Psoas muscle (tissue), 8 donors: ENCODE data around the gene DTWD1. TPM values are rescaled to one million over a fixed set of nuclear protein-coding genes. Genes with fewer than 3 reads are reported as not detected.

Experiments used
- ATAC-seq, 4 donors: fragments of 200-7000 bp; cut with Tn5 transposase; one replicate each; pipeline ENCODE4 v1.9.1; 2020; ENCODE audit warnings: moderate library complexity in 3 of 4, mild to moderate bottlenecking in 2 of 4
- DNase-seq, 2 donors: peaks; one replicate each; pipeline ENCODE4 v3.0.0-alpha.2; 2020
- H3K27ac ChIP-seq: fragments of 200-600 bp; one replicate; pipeline ENCODE4 v1.8.0; 2022
- H3K27me3 ChIP-seq, 3 donors: fragments of 200-600 bp in 1 of 3; one replicate each; pipeline versions ENCODE4 v1.6.1 to v1.8.0; 2013 to 2022; ENCODE audit warnings: low read length in 2 of 3, mild to moderate bottlenecking in 2 of 3, moderate library complexity in 1 of 3; ENCODE audit not compliant: insufficient read depth in 3 of 3
- H3K36me3 ChIP-seq, 2 donors: fragments of 200-600 bp in 1 of 2; one replicate each; pipeline versions ENCODE4 v1.6.1 to v1.8.0; 2013 to 2022; ENCODE audit warnings: low read depth in 1 of 2, mild to moderate bottlenecking in 1 of 2, moderate library complexity in 1 of 2; ENCODE audit not compliant: insufficient read depth in 1 of 2
- H3K4me1 ChIP-seq: fragments of 200-600 bp; one replicate; pipeline ENCODE4 v1.8.0; 2022
- H3K4me3 ChIP-seq: fragments of 200-600 bp; one replicate; pipeline ENCODE4 v1.8.0; 2022; ENCODE audit warnings: mild to moderate bottlenecking
- H3K9me3 ChIP-seq: fragments of 200-600 bp; one replicate; pipeline ENCODE4 v1.8.0; 2022
- CTCF ChIP-seq: fragments of 200-600 bp; IDR thresholded peaks from one replicate; pipeline ENCODE4 v1.8.0; 2022; ENCODE audit warnings: antibody characterized with exemption
- WGBS, 3 donors: extraction: QIAGEN DNeasy Blood & Tissue Kit; methylation state at CpG; one replicate each; pipeline versions ENCODE4 v1.1.6 to v1.1.7; 2013; 5-methylcytosine and 5-hydroxymethylcytosine counted together
- intact Hi-C, 2 donors: fragments of 100-400 bp; cut with DNase I; formaldehyde crosslinking; loops; one replicate each; pipeline versions ENCODE4 v1.11.0 to v1.14.2; 2022
- polyA plus RNA-seq, 3 donors: library from polyadenylated mRNA; stranded (reverse); fragments of 200-250 nt; gene quantifications; one replicate each; pipeline ENCODE4 v1.2.3, GENCODE V29; 2013
- total RNA-seq, 4 donors: library from RNA; stranded (reverse); fragmentation: NEBNext Ultra II Directional in 2 of 4; extraction: Animal tissue kit (Norgen Biotek cat#: 25700) in 2 of 4; gene quantifications; one replicate each; pipeline versions ENCODE4 v1.2.1 to v1.2.4, GENCODE V29; 2021 to 2023
- donor health status: healthy with polysubstance abuse.
- donor health status: DM: no; HTN: no; CAD: no; lungs with moderate emphysema.
- donor health status: Bipolar disorder and iron deficiency.
- donor health status: healthy.
- donor health status: DM: yes; HTN: yes; CAD: no.
- donor health status: DM: no; HTN: no; CAD: no.
- donor health status: DM: no; HTN: no; CAD: no.
- donor health status: DM: yes; HTN: yes; CAD: no.

Gene DTWD1
- total and polyA plus RNA-seq, 7 donors: 11.9 to 25.5 (median 13.4) TPM

DNA sequence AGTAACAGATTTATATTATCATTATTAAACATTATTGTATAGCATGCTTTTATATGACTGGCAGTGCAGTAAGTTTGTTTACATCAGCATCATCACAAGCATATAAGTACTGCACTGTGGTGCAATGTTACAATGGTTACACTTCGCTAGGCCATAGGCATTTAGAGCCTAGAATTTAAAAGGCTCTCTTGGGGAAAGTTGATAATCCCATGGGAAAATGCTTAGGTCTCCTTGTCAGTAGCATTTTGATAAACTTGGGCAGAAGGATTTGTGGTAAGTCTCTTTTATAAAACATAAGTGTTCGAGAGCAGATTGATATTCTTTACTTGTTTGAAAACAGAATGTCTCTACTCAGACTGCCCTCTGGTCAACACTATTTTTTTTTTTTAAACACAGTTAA lies 7.5 kb downstream of the DTWD1 start:
- no peaks in the 10 kb centered on the region for H3K9me3 ChIP-seq
- no peak for TF ChIP-seq CTCF
- intact Hi-C loops: loop anchor here in 1 of 2 donors (10.0 kb wide), 1 partner anchor 474 kb away; the partner anchor contains the start of gene COPS2
- no peak for ATAC-seq
- H3K27ac ChIP-seq: no peak overlapping the region
- no peak overlapping the region for H3K4me3 ChIP-seq
- H3K27me3 ChIP-seq: no peaks in the 10 kb centered on the region
- peaks cover 2 to 68% of the 10 kb centered on the region in 2 donors for H3K36me3 ChIP-seq
- no peak for DNase-seq
- no peaks in the 10 kb centered on the region for H3K4me1 ChIP-seq
- WGBS, 3 donors: 84 to 86% (median 85%) methylated on average over 2 of the region's 2 CpGs

DNA sequence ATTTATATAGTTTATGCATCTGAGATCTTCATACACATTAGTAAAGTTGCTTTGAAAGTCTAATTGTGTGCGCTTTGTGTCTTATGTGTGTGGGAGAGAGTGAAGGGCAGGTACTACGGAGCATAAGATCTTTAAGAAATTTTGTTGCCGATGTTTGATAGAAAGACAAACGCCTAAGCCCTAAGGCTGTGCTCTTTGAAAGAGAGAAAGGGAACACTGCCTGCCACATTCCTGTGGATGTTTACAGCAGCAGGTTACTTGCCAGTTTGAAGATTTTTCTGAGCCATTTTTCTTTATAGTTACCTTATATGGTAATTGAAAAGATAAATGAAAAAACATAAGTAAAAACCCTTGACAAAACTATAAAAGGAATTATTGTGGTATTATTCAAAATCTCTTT lies 17.0 kb downstream of the DTWD1 start:
- 86 to 89% (median 87%) methylated on average over 4 of the region's 4 CpGs for WGBS, 3 donors
- H3K4me1 ChIP-seq: no peaks in the 10 kb centered on the region
- H3K9me3 ChIP-seq: no peaks in the 10 kb centered on the region
- ATAC-seq (no peak), DNase-seq (no peak)
- no peak for TF ChIP-seq CTCF
- H3K27ac ChIP-seq: no peak overlapping the region
- H3K4me3 ChIP-seq: no peak overlapping the region
- no peaks in the 10 kb centered on the region for H3K27me3 ChIP-seq
- H3K36me3 ChIP-seq: peaks cover 0 to 51% of the 10 kb centered on the region in 2 donors
- intact Hi-C loops: no loop called here

- no peak overlapping the region for H3K4me3 ChIP-seq
- no peaks in the 10 kb centered on the region for H3K27me3 ChIP-seq
- TF ChIP-seq CTCF: no peak
- H3K36me3 ChIP-seq: peaks cover 0 to 26% of the 10 kb centered on the region in 2 donors
- intact Hi-C loops: no loop called here
- DNase-seq (no peak), ATAC-seq (no peak)
- 95 to 100% (median 96%) methylated on average over 1 of the region's 1 CpG for WGBS, 3 donors
- H3K27ac ChIP-seq: no peak overlapping the region
- H3K4me1 ChIP-seq: peaks cover 7% of the 10 kb centered on the region
- no peaks in the 10 kb centered on the region for H3K9me3 ChIP-seq
These were observed 23.5 kb downstream of the DTWD1 start for GRCh38 chr15:49644364-49644794.

DNA sequence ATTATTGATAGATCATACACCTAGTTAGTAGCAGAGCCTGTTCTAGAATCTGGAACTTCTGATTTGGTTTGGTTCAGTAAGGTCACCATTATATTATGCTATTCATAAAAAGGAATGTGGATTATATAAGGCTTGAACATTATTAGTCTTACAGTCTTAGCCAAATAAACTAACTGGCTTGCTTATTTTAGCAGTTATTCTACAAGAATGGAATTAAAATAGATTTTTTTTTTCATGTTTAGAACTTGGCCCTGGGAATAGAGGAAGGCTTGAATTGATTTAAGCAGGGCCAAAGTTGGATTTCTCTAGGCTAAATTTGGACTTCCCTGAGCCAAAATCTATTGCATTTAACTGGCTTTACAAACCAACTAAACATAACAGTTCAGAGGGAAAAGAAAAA lies 24.4 kb downstream of the DTWD1 start:
- Histone ChIP-seq H3K27me3 (no peaks in the 10 kb centered on the region), H3K4me1 (peaks cover 7% of the 10 kb centered on the region), H3K36me3 (peaks cover 0 to 26% of the 10 kb centered on the region in 2 donors), H3K9me3 (no peaks in the 10 kb centered on the region), H3K27ac (no peak overlapping the region), H3K4me3 (no peak overlapping the region)
- TF ChIP-seq CTCF: no peak
- DNase-seq (no peak), ATAC-seq (no peak)
- intact Hi-C loops: no loop called here

GRCh38 chr15:49645941-49646340 lies 25.1 kb downstream of the DTWD1 start:
- no peaks in the 10 kb centered on the region for H3K27me3 ChIP-seq
- DNase-seq (peak; percentile 21 to 42), ATAC-seq (no peak)
- H3K36me3 ChIP-seq: peaks cover 0 to 26% of the 10 kb centered on the region in 2 donors
- TF ChIP-seq CTCF: no peak
- no peak overlapping the region for H3K27ac ChIP-seq
- intact Hi-C loops: no loop called here
- no peaks in the 10 kb centered on the region for H3K9me3 ChIP-seq
- peaks cover 7% of the 10 kb centered on the region for H3K4me1 ChIP-seq
- H3K4me3 ChIP-seq: no peak overlapping the region
